ENCODE results near the gene ZFAND2A. TPM values are rescaled to one million over a fixed set of nuclear protein-coding genes. Genes with fewer than 3 reads are reported as not detected.

Gene ZFAND2A
- polyA plus RNA-seq, 1 donor (not counting 4 experiments of a cell fraction or from before 2014, with no cell fraction given): 25.5 TPM

DNA sequence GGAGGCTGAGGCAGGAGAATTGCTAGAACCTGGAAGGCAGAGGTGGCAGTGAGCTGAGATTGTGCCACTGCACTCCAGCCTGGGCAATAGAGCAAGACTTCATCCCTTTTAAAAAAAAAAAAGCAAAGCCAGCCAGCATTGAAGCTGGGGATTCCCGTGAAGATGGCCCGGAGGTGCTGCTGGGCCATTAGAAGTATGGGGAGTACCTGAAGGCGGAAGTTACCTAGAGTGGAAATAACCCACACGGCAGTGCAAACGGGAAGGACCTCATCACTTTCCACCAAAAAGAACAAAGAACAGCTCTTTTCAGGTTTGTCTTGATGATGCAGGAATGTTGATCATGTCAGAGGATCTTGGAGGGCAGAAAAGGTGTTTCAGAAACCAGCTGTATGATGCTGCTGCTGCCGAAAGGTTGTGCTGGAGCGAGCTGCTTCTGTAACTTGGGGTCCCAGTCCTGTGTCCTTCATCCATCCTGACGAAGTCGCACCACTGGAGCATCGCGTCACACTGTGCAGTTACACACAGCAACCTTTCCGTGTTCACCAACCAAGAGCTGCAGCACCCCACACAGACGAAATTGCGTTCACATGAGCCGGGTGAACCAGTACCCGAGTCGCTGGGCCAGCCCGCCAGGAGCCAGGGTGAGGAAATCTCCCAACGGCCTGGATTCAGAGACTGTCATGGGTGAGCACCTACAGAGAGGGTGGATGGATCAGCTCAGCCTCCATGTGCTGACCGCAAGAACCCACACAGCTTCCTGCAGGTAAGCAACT is 8.2 kb downstream of the ZFAND2A start:
- Histone ChIP-seq H3K79me2 (ENCODE audit: control insufficient read depth, insufficient read depth, low read length) (peaks cover 12% of the 10 kb centered on the region), H2AFZ (ENCODE audit: control insufficient read depth, low read length) (no peak overlapping the region), H3K4me1 (ENCODE audit: control insufficient read depth, extremely low read depth, insufficient read depth, low read length) (peaks cover 3% of the 10 kb centered on the region), H3K4me3 (ENCODE audit: control insufficient read depth in 2 of 3, extremely low read depth in 1 of 3, insufficient read depth in 2 of 3, low read depth in 1 of 3, low read length in 3 of 3) (no peak overlapping the region), H3K9ac (ENCODE audit: control insufficient read depth, extremely low read depth, insufficient read depth, low read length) (no peak overlapping the region), H3K9me1 (ENCODE audit: control insufficient read depth, extremely low read depth, insufficient read depth, low read length) (no peaks in the 10 kb centered on the region), H4K20me1 (ENCODE audit: control insufficient read depth, extremely low read depth, insufficient read depth, low read length) (no peaks in the 10 kb centered on the region), H3K9me3 (ENCODE audit: control insufficient read depth, low read depth, low read length) (no peaks in the 10 kb centered on the region), H3K36me3 (ENCODE audit: control insufficient read depth in 2 of 2, extremely low read depth in 1 of 2, insufficient read depth in 2 of 2, low read length in 2 of 2) (peaks cover 33 to 46% of the 10 kb centered on the region in 2 experiments), H3K27ac (ENCODE audit: control insufficient read depth, insufficient read depth, low read length) (no peak overlapping the region), H3K4me2 (ENCODE audit: control insufficient read depth, extremely low read depth, insufficient read depth, low read depth, low read length) (no peak overlapping the region), H3K27me3 (ENCODE audit: control insufficient read depth, extremely low read depth, insufficient read depth, low read length) (no peaks in the 10 kb centered on the region)
- DNase-seq (ENCODE audit: low read depth, low spot score): no peak
- TF ChIP-seq CTCF (optimal IDR thresholded peaks at IDR 0.05 in 1 of 3, IDR thresholded peaks at IDR 0.05 in 1 of 3, conservative IDR thresholded peaks at IDR 0.05 in 1 of 3; ENCODE audit: extremely low read depth in 1 of 3, insufficient read depth in 2 of 3, low read length in 3 of 3) (no peak), EZH2 (IDR thresholded peaks at IDR 0.05; ENCODE audit: low read length) (no peak)
- no peak for FAIRE-seq
- dilution Hi-C loops (cut with MboI; ENCODE audit: extremely low pct_ligation_motif_present, low sequenced_read_pairs): no loop called here

- Histone ChIP-seq H3K4me2 (ENCODE audit: control insufficient read depth, extremely low read depth, insufficient read depth, low read depth, low read length) (no peak overlapping the region), H3K27me3 (ENCODE audit: control insufficient read depth, extremely low read depth, insufficient read depth, low read length) (no peaks in the 10 kb centered on the region), H3K9me1 (ENCODE audit: control insufficient read depth, extremely low read depth, insufficient read depth, low read length) (no peaks in the 10 kb centered on the region), H4K20me1 (ENCODE audit: control insufficient read depth, extremely low read depth, insufficient read depth, low read length) (no peaks in the 10 kb centered on the region), H2AFZ (ENCODE audit: control insufficient read depth, low read length) (no peak overlapping the region), H3K27ac (ENCODE audit: control insufficient read depth, insufficient read depth, low read length) (no peak overlapping the region), H3K4me1 (ENCODE audit: control insufficient read depth, extremely low read depth, insufficient read depth, low read length) (no peaks in the 10 kb centered on the region), H3K36me3 (ENCODE audit: control insufficient read depth in 2 of 2, extremely low read depth in 1 of 2, insufficient read depth in 2 of 2, low read length in 2 of 2) (peaks cover 30 to 42% of the 10 kb centered on the region in 2 experiments), H3K79me2 (ENCODE audit: control insufficient read depth, insufficient read depth, low read length) (peaks cover 7% of the 10 kb centered on the region), H3K9me3 (ENCODE audit: control insufficient read depth, low read depth, low read length) (no peaks in the 10 kb centered on the region), H3K9ac (ENCODE audit: control insufficient read depth, extremely low read depth, insufficient read depth, low read length) (no peak overlapping the region), H3K4me3 (ENCODE audit: control insufficient read depth in 2 of 3, extremely low read depth in 1 of 3, insufficient read depth in 2 of 3, low read depth in 1 of 3, low read length in 3 of 3) (no peak overlapping the region)
- no peak for TF ChIP-seq CTCF (optimal IDR thresholded peaks at IDR 0.05 in 1 of 3, IDR thresholded peaks at IDR 0.05 in 1 of 3, conservative IDR thresholded peaks at IDR 0.05 in 1 of 3; ENCODE audit: extremely low read depth in 1 of 3, insufficient read depth in 2 of 3, low read length in 3 of 3)
- no peak for TF ChIP-seq EZH2 (IDR thresholded peaks at IDR 0.05; ENCODE audit: low read length)
- DNase-seq (ENCODE audit: low read depth, low spot score) (no peak), FAIRE-seq (no peak)
- dilution Hi-C loops (cut with MboI; ENCODE audit: extremely low pct_ligation_motif_present, low sequenced_read_pairs): no loop called here
Observed at GRCh38 chr7:1151156-1151555, 8.8 kb downstream of the ZFAND2A start.

Measured in keratinocyte (primary cell).